Cardiac fibroblast (primary cell): ENCODE results near the gene HSPG2.

Experiments
- DNase-seq, 2 donors: peaks; one replicate each; pipeline versions ENCODE4 v3.0.0 to v3.0.0-alpha.2; 2010; ENCODE audit warnings: low read depth in 2 of 2
- H3K4me3 ChIP-seq, 2 donors: replicated peaks in 1 of 2; 1 replicate in 1 of 2; 2 replicates in 1 of 2; pipeline ENCODE4 v1.5.1; 2011; ENCODE audit warnings: low read depth in 2 of 2, low read length in 2 of 2, mild to moderate bottlenecking in 2 of 2, moderate library complexity in 1 of 2
- TF ChIP-seq, protein P1 (sequence below): IDR thresholded peaks from one replicate; pipeline ENCODE4 v1.5.1; 2011; ENCODE audit warnings: low read depth, mild to moderate bottlenecking, low read length, inconsistent platforms

HSPG2 gene

DNA sequence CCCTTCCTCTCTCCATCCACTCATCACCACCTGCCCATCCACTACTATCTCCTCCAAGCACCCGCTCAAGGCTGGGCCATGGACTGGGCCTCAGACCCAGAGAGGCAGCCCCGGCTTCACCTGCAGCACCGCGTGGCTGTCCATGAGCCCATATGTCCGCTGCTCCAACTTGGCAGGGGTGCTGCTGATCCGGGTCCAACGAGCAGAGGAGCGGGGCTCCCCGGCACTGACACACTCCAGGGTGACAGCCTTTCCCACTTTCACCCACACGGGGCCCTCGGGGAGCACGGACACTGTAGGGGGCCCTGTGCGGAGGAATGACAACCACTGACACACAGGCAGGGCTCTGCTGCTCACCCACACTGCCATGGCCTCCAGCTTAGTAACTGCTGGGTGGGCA is 96.1 kb downstream of the HSPG2 start:
- DNase-seq: no peak
- H3K4me3 ChIP-seq: no peak overlapping the region
- TF ChIP-seq, protein P1, sequence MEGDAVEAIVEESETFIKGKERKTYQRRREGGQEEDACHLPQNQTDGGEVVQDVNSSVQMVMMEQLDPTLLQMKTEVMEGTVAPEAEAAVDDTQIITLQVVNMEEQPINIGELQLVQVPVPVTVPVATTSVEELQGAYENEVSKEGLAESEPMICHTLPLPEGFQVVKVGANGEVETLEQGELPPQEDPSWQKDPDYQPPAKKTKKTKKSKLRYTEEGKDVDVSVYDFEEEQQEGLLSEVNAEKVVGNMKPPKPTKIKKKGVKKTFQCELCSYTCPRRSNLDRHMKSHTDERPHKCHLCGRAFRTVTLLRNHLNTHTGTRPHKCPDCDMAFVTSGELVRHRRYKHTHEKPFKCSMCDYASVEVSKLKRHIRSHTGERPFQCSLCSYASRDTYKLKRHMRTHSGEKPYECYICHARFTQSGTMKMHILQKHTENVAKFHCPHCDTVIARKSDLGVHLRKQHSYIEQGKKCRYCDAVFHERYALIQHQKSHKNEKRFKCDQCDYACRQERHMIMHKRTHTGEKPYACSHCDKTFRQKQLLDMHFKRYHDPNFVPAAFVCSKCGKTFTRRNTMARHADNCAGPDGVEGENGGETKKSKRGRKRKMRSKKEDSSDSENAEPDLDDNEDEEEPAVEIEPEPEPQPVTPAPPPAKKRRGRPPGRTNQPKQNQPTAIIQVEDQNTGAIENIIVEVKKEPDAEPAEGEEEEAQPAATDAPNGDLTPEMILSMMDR: no peak

DNA sequence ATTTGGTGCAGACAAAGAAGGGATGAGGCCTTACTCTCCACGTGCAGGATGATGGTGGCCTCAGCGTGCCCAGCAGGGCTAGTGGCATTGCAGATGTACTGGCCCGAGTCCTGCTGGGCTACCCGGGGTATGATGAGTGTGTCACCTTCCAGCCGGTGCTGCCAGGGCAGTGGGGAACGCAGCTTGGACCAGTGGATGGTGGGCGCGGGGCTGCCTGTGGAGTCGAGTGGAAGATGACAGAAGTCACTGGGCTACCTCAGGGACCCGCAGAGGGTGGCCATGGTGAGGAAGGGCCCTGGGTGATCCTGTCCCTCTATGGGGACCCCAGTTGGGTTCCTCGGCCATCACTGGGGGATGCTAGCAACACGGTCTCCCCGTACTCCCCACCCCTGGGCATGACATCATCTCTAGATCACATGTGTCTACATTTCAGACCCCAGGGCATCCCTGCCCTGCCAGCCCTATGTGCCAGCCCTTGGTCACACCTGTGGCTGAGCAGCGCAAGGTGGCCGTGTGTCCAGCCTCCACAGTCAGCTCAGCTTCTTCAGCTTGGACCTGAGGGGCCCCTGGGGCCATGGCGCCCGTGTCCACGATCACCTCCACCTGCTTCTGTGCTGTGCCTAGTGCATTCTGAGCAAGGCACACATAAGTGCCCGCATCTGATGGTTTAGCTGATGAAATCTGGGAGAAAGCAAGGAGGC is 97.6 kb downstream of the HSPG2 start:
- TF ChIP-seq, protein P1: no peak
- no peak for DNase-seq

DNA sequence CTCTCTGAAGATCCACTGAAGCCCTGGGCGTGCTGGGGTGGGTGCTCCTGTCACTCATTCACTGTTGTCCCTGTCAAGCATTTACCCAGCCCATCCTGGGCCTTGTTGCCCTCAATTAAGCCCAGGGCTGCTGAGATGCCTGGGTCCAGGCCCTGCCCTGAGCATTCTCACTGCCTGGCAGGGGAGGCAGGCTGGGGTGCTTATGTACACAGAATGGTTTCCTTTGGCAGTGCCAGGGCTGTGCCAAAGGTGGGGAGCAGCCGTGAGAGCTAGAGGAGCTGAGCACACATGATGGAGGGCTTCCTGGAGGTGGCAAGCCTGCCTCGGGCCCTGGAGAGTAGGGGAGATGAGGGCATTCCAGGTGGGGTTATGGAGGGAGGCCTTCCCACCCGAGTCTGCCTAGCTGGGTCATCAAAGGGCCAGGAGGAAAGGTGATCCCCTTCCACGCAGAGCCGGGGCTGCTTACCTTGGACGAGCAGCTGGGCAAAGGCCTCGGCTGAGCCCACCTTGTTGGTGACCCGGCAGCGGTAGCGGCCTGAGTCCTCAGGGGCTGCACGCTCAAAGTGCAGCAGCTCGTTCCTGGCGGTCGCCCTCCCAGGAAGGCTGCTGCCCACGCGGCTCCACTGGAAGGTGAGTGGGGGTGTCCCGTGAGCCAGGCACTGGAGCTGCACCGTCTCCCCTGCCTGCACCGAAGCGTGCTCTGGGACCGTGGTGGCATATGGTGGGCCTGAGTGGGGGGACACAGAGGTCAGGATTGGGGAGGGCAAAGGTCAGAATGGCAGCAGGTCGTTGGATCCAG is 98.6 kb downstream of the HSPG2 start:
- DNase-seq: no peak
- H3K4me3 ChIP-seq: no peak overlapping the region
- TF ChIP-seq, protein P1: no peak

More for the DNA sequence above, 97.6 kb downstream of the HSPG2 start:
- H3K4me3 ChIP-seq: no peak overlapping the region

DNA sequence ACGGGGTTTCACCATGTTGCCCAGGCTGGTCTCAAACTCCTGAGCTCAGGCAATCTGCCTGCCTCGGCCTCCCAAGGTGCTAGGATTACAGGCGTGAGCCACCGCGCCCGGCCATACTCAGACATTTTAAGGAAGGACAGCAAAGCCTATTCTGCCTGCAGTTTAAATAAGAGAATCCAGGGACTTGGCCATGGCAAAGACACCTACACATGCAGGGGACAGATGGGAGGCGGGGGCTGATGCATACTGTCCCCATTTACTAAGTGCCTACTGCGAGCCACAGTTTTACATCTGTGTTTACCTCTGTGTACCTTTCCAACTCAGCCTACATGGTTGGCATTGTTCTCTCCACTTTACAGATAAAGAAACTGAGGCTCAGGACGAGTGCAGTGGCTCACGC is 99.6 kb downstream of the HSPG2 start:
- DNase-seq: no peak
- H3K4me3 ChIP-seq: no peak overlapping the region
- TF ChIP-seq, protein P1: no peak

DNA sequence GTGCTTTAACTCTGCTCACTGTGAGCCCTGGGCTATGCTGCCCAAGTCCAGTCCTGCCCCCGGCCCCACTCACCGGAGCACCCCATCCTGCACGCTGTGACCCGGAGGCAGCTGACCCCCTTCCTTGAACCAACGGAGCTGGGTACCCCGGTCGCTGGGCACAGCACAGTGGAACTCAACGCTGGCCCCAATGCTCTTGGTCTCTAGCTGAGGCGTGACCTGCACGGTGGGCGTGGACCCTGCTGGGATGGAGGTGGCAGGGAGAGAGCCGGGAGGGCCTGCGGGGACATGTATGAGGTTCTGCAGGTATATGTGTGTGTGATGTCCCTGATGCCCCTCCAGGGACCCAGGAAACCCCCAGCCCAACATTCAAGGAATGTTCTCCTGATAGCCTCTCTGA is 100.4 kb downstream of the HSPG2 start:
- TF ChIP-seq, protein P1: no peak
- no peak overlapping the region for H3K4me3 ChIP-seq
- no peak for DNase-seq

DNA sequence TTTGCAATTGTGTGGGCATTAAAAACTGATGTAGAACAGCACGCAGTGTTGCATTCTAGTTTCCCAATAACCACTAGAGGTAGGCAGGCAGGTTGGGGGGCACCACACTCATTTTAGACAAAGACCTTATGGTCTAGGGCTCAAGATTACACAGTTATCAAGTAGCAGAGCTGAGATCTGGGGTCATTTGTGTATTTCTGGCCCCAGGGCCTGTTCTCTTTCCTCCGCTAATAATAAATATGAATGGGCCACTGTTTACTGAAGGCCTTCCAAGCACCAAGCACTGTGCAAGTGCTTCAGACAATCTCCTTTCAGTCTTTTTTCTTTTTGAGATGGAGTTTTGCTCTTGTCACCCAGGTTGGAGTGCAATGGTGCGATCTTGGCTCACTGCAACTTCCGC is 101.1 kb downstream of the HSPG2 start:
- no peak for DNase-seq
- H3K4me3 ChIP-seq: no peak overlapping the region
- TF ChIP-seq, protein P1: no peak
